Astrocyte (in vitro differentiated cells and primary cell): ENCODE results near the gene ACTA2.

ENCODE experiments used
- CTCF ChIP-seq: IDR thresholded peaks from 2 replicates; pipeline ENCODE4 v1.5.1; 2011; ENCODE audit warnings: low read depth, mild to moderate bottlenecking, inconsistent platforms, low read length, moderate library complexity; ENCODE audit not compliant: insufficient read depth
- EZH2 ChIP-seq: IDR thresholded peaks from 2 replicates; pipeline ENCODE4 v1.6.1; 2012; ENCODE audit warnings: mild to moderate bottlenecking, low read length, inconsistent platforms; ENCODE audit not compliant: insufficient read depth

DNA sequence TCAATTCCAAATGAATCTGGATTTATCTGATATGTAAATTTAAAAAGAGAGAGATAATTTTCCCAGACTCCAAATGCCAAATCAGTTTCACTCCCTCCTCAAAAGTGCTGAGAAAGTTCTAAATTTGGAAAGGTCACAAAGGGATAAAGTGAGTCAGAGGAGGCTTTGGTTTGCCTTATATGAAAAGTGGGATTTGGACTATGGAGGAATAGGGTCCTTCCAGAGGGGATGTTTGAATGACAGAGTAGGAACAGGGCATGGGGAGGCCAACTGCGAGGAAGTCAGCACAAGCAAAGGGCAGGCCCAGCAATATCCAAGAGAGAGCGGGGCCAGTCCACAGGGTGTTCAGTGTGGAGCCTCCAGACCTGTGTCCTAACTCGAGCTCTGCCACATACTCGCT is 28.2 kb upstream of the ACTA2 start:
- TF ChIP-seq EZH2 (no peak), CTCF (no peak)
